GM12864 (cell line): ENCODE data around the gene SLC12A7.

ENCODE experiments used
- DNase-seq: peaks from one replicate; pipeline ENCODE4 v3.0.0-alpha.2; 2011; ENCODE audit warnings: low read depth
- H3K4me3 ChIP-seq: 2 replicates; pipeline ENCODE4 v1.5.1; 2011; ENCODE audit warnings: mild to moderate bottlenecking, low read depth, low read length, control low read depth
- TF ChIP-seq, protein P1 (sequence below): IDR thresholded peaks from 2 replicates; pipeline ENCODE4 v1.5.1; 2011; ENCODE audit warnings: low read depth, mild to moderate bottlenecking, moderate library complexity, low read length, control low read depth, inconsistent platforms; ENCODE audit errors: missing control alignments

SLC12A7 gene

DNA sequence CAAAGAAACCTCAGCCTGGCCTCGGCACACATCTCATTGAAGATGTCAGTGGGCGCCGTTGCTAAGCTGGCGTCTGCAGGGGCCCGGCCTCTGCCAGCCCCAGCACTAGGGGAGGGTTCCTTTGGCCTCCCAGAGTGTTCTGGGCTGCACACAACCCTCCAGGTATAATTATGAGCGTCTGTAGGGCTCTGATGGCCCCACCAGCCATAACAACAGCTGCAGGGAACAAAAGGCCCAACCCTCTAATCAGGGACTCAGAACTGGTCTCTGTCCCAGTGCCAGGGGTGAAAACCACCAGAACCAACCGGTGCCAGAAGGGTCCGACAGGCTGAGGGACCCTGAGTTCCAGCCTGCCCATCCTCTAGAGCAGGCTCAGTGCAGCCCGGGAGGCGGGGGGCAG, 39.5 kb upstream of the SLC12A7 start:
- DNase-seq: no peak
- TF ChIP-seq, protein P1, sequence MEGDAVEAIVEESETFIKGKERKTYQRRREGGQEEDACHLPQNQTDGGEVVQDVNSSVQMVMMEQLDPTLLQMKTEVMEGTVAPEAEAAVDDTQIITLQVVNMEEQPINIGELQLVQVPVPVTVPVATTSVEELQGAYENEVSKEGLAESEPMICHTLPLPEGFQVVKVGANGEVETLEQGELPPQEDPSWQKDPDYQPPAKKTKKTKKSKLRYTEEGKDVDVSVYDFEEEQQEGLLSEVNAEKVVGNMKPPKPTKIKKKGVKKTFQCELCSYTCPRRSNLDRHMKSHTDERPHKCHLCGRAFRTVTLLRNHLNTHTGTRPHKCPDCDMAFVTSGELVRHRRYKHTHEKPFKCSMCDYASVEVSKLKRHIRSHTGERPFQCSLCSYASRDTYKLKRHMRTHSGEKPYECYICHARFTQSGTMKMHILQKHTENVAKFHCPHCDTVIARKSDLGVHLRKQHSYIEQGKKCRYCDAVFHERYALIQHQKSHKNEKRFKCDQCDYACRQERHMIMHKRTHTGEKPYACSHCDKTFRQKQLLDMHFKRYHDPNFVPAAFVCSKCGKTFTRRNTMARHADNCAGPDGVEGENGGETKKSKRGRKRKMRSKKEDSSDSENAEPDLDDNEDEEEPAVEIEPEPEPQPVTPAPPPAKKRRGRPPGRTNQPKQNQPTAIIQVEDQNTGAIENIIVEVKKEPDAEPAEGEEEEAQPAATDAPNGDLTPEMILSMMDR: no peak
- H3K4me3 ChIP-seq: no peak overlapping the region

GRCh38 chr5:1150866-1151265, 39.0 kb upstream of the SLC12A7 start:
- DNase-seq: no peak
- TF ChIP-seq, protein P1: no peak
- no peak overlapping the region for H3K4me3 ChIP-seq

GRCh38 chr5:1144638-1145396, 33.0 kb upstream of the SLC12A7 start:
- TF ChIP-seq, protein P1: no peak

DNA sequence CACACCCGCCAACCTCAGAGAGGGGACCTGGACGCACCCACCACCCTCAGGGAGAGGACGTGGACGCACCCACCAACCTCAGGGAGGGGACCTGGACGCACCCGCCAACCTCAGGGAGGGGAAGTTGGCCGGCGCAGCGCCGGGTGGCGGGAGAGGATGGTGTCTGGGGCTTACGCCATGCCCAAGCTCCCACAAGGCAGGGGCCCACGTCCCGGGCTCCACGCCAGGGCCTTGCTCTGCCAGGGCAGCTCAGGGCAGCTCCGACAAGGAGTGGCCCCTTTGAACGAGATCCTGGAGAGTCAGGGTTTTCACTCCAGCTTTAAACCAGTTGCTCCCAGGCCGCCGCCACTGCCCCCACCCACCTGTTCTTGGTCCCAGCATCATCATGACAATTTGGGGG, 32.2 kb upstream of the SLC12A7 start:
- DNase-seq: no peak
- no peak overlapping the region for H3K4me3 ChIP-seq
- TF ChIP-seq, protein P1: no peak

More at GRCh38 chr5:1144638-1145396, 33.0 kb upstream of the SLC12A7 start:
- no peak for DNase-seq
- no peak overlapping the region for H3K4me3 ChIP-seq

- TF ChIP-seq, protein P1: no peak
- H3K4me3 ChIP-seq: no peak overlapping the region
- no peak for DNase-seq
Observed at GRCh38 chr5:1143670-1143951, 31.7 kb upstream of the SLC12A7 start.

DNA sequence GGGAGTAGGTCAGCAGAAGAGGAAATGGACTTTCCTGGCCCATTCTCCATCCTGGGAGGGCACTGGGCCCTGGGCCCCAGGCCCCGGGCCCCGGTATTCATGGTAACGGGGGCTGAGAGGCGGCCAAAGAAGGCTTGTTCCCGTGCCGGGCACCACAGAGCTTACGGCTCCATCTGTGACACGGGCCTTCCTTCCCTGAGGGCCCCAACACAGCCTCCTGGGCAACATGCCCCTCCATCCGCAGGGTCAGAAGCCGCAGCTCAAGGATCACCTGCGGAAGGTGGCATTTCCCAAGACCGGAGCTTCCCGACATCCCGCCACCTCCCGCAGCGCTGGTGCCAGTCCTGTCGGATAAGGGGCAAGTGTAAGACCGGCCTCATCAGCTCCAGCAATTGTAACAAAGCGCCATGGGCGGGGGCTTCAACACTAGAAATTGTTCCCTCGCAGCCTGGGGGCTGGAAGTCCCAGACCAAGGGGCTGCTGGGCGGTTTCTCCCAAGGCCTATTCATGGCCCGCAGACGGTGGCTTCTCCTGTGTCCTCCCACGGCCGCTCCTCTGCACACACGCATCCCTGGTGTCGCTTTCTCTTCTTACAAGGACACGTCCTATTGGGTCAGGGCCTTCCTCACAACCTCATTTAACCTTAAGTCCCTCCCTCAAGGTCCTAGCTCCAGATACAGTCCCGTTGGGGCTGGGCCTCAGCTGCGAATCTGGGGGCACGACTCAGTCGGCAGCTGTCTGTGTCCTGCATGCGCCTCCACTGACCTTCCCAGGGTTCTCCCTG, 31.2 kb upstream of the SLC12A7 start:
- TF ChIP-seq, protein P1: no peak
- H3K4me3 ChIP-seq: no peak overlapping the region
- no peak for DNase-seq
